Adrenal gland (tissue), 5 donors: ENCODE data around the gene FOXB1.

Experiments used
- POLR2A ChIP-seq, 2 donors: fragments of 450-650 bp; IDR thresholded peaks; one replicate each; pipeline ENCODE4 v1.6.1; 2017; ENCODE audit warnings: antibody characterized with exemption in 2 of 2, mild to moderate bottlenecking in 2 of 2, moderate library complexity in 1 of 2
- TF ChIP-seq, protein P1 (sequence below), 6 experiments: fragments of 450-650 bp in 4 of 6; fragments of 200-600 bp in 2 of 6; sonication (generic) in 1 of 6; IDR thresholded peaks; 1 replicate in 5 of 6; 2 replicates in 1 of 6; pipeline versions ENCODE4 v1.5.1 to v1.8.0; 2016 to 2021; ENCODE audit warnings: antibody characterized with exemption in 6 of 6, mild to moderate bottlenecking in 2 of 6, moderate library complexity in 1 of 6
- donor health status: DM: no; HTN: no; CAD: no.

DNA sequence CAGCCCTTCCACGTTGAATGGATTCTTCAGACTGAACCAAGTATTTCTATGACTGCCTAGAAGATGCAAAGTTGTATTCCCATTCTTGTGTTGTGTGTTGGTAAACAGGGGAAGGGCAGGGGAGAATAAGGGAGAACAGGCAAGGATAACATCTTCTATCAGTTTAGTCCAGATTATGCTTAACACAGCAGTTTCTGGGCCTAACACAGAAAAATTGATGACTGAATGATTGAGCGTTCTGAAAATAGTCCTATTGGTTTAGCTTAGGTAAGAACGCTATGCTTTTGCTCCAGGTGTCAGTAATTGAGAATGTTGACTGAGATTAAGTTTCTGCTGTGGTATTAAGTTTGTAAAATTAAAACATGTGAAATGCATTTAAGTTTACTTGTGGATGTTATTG is 8.6 kb downstream of the FOXB1 start:
- no peak for TF ChIP-seq POLR2A (IDR thresholded peaks at IDR 0.05)
- TF ChIP-seq, protein P1, sequence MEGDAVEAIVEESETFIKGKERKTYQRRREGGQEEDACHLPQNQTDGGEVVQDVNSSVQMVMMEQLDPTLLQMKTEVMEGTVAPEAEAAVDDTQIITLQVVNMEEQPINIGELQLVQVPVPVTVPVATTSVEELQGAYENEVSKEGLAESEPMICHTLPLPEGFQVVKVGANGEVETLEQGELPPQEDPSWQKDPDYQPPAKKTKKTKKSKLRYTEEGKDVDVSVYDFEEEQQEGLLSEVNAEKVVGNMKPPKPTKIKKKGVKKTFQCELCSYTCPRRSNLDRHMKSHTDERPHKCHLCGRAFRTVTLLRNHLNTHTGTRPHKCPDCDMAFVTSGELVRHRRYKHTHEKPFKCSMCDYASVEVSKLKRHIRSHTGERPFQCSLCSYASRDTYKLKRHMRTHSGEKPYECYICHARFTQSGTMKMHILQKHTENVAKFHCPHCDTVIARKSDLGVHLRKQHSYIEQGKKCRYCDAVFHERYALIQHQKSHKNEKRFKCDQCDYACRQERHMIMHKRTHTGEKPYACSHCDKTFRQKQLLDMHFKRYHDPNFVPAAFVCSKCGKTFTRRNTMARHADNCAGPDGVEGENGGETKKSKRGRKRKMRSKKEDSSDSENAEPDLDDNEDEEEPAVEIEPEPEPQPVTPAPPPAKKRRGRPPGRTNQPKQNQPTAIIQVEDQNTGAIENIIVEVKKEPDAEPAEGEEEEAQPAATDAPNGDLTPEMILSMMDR (IDR thresholded peaks at IDR 0.05): no peak
